GM12878 (cell line): ENCODE data around the gene SCARB1. TPM values are rescaled to one million over a fixed set of nuclear protein-coding genes. Genes with fewer than 3 reads are reported as not detected.

Source experiments
- ATF7 ChIP-seq: fragments of 450-650 bp; IDR thresholded peaks from 2 replicates; pipeline ENCODE4 v1.6.1; 2016; ENCODE audit warnings: low read depth, mild to moderate bottlenecking
- DPF2 ChIP-seq: fragments of 450-650 bp; IDR thresholded peaks from 2 replicates; pipeline ENCODE4 v1.6.1; 2017; ENCODE audit warnings: mild to moderate bottlenecking
- EP300 ChIP-seq, 2 experiments: fragments of 150-350 bp in 1 of 2; IDR thresholded peaks; 2 replicates each; pipeline ENCODE4 v1.6.1; 2011 to 2012; ENCODE audit warnings: low read depth in 2 of 2, low read length in 2 of 2, borderline replicate concordance in 1 of 2, improper control_type of control experiment in 1 of 2, inconsistent platforms in 1 of 2; ENCODE audit not compliant: control insufficient read depth in 1 of 2
- GATAD2B ChIP-seq: fragments of 450-650 bp; conservative IDR thresholded peaks from 2 replicates; pipeline ENCODE4 v1.6.1; 2017; ENCODE audit warnings: low read depth, mild to moderate bottlenecking, moderate library complexity
- JUNB ChIP-seq: IDR thresholded peaks from 2 replicates; pipeline ENCODE4 v1.6.1; 2016; ENCODE audit warnings: antibody characterized with exemption, mild to moderate bottlenecking
- MTA2 ChIP-seq: fragments of 450-650 bp; IDR thresholded peaks from 2 replicates; pipeline ENCODE4 v1.6.1; 2016; ENCODE audit warnings: low read depth, mild to moderate bottlenecking, moderate library complexity
- NR2F1 ChIP-seq: fragments of 450-650 bp; conservative IDR thresholded peaks from 2 replicates; pipeline ENCODE4 v1.6.1; 2017; ENCODE audit warnings: mild to moderate bottlenecking
- NRF1 ChIP-seq: conservative IDR thresholded peaks from 2 replicates; pipeline ENCODE4 v1.6.1; 2011; ENCODE audit warnings: mild to moderate bottlenecking, low read depth, low read length, improper control_type of control experiment
- SMARCA5 ChIP-seq: fragments of 450-650 bp; IDR thresholded peaks from 2 replicates; pipeline ENCODE4 v1.6.1; 2017; ENCODE audit warnings: mild to moderate bottlenecking
- ZNF687 ChIP-seq: fragments of 450-650 bp; IDR thresholded peaks from 2 replicates; pipeline ENCODE4 v1.6.1; 2017; ENCODE audit warnings: mild to moderate bottlenecking, moderate library complexity
- polyA plus RNA-seq, 11 experiments: library from polyadenylated mRNA; depleted of rRNA in 4 of 11; unstranded in 6 of 11; stranded (reverse) in 5 of 11; fragments of >200 nt; fragmentation: Nextera tagmentation in 4 of 11; fragmentation: Illumina TruSeq in 1 of 11; extraction: Ambion mirVana in 4 of 11; extraction: Trizol in 1 of 11; gene quantifications; 1 replicate in 1 of 11; 2 replicates in 10 of 11; pipeline versions ENCODE4 v1.2.1 to v1.2.3, GENCODE V29; 2011 to 2016; ENCODE audit warnings: inconsistent platforms in 2 of 11, missing spikeins in 2 of 11, low read depth in 1 of 11
- total RNA-seq, 4 experiments: library from RNA; depleted of rRNA in 3 of 4; stranded (reverse); fragments of >200 nt in 3 of 4; fragmentation: Illumina TruSeq in 1 of 4; extraction: Trizol in 1 of 4; gene quantifications; 2 replicates each; pipeline versions ENCODE4 v1.2.1 to v1.2.3, GENCODE V29; 2013 to 2021

Gene SCARB1
- total and polyA plus RNA-seq, 10 of the 15 experiments (the other 5 are each of a cell fraction or from before 2014, with no cell fraction given) = 0.34 to 104 (median 63.1) TPM

GRCh38 chr12:124904306-124905098 lies 40.8 kb upstream of the SCARB1 start (continued):
- TF ChIP-seq ATF7 (peak; percentile 71), SMARCA5 (0 out of 2 replicates have a peak, but pooled peaks have one; percentile 37), EP300 (IDR thresholded peaks at IDR 0.05; ENCODE audit: borderline replicate concordance in 1 of 2, control insufficient read depth in 1 of 2, low read depth in 2 of 2, low read length in 2 of 2) (peak in 1 of 2 experiments; percentile 50; a peak in 1 of 4 replicates), GATAD2B (no peak), NR2F1 (peak; percentile 54; the same call in 1 of the 2 replicates), NRF1 (no peak), ZNF687 (peak; percentile 96), JUNB (no peak), MTA2 (peak; percentile 31; the same call in 1 of the 2 replicates), DPF2 (peak; percentile 25; the same call in 1 of the 2 replicates)
